ENCODE data around the gene VCP. TPM values are rescaled to one million over a fixed set of nuclear protein-coding genes. Genes with fewer than 3 reads are reported as not detected.

Gene VCP
- polyA plus RNA-seq, 1 experiment = 386 TPM

DNA sequence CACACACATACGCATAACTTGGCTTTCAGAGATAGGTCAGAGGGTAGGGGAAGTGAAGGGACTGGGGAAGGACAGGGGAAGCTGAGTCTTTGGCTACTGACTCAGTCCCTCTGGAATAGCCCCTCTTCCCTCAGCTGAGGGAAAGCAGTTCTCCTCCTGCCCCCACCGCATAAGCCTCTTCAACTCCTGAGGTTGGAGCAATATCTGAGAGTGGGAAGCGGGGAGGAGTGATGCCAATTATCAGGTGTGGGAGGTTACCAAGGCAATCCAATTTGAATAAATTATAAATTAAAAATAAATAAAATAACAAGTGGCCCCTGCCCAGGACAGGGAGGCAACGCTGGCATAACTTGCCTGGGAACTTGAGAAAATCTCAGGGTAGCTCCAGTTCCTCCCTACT, 32.2 kb upstream of the VCP start:
- H3K27me3 ChIP-seq (ENCODE audit: control insufficient read depth, insufficient read depth, low read length) = no peaks in the 10 kb centered on the region
- no peak overlapping the region for H3K27ac ChIP-seq (ENCODE audit: low read depth, low read length)
- TF ChIP-seq, protein P1, sequence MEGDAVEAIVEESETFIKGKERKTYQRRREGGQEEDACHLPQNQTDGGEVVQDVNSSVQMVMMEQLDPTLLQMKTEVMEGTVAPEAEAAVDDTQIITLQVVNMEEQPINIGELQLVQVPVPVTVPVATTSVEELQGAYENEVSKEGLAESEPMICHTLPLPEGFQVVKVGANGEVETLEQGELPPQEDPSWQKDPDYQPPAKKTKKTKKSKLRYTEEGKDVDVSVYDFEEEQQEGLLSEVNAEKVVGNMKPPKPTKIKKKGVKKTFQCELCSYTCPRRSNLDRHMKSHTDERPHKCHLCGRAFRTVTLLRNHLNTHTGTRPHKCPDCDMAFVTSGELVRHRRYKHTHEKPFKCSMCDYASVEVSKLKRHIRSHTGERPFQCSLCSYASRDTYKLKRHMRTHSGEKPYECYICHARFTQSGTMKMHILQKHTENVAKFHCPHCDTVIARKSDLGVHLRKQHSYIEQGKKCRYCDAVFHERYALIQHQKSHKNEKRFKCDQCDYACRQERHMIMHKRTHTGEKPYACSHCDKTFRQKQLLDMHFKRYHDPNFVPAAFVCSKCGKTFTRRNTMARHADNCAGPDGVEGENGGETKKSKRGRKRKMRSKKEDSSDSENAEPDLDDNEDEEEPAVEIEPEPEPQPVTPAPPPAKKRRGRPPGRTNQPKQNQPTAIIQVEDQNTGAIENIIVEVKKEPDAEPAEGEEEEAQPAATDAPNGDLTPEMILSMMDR (IDR thresholded peaks at IDR 0.05; ENCODE audit: low read depth, low read length) = no peak
- ChIA-PET CTCF (interaction anchor here (0.6 kb wide), 1 partner anchor 10 kb away, joined by 3 read pairs; no protein-coding TSS in a partner anchor), POLR2A (no interaction called here)
- H3K4me3 ChIP-seq (ENCODE audit: low read depth, low read length) = no peak overlapping the region
- no peak for DNase-seq (ENCODE audit: low read depth, low spot score)
- no peaks in the 10 kb centered on the region; the same call in 1 of the 2 replicates for H3K9me3 ChIP-seq (ENCODE audit: control insufficient read depth, insufficient read depth, low read length)

DNA sequence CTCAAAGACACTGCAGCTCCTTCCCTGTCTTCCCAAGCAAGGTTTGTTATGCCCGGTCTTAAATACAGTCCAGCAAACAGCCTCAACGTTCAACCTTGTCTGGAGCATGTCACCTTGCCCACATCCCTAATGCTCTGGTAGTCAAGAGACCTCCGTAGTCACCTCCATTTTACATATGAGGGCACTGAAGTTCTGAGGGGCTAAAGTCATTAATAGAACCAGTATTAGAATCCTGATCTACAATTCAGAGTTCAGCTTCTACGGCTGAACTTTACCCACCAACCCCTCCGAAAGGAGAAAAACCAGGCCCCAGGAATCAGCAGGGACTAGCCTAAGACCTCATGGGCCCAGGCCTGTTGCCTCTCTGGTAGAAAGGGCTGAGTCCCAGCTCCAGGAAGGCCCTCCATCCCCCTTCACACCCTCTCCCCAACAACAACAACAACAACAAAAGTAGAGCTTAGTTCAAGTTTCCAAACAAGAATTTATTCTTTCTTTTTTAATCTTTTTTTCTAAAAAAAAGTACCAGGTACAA, 31.3 kb upstream of the VCP start:
- Histone ChIP-seq H3K27ac (ENCODE audit: low read depth, low read length) (peak overlapping the region; percentile 47), H3K9me3 (ENCODE audit: control insufficient read depth, insufficient read depth, low read length) (no peaks in the 10 kb centered on the region; the same call in 1 of the 2 replicates), H3K27me3 (ENCODE audit: control insufficient read depth, insufficient read depth, low read length) (no peaks in the 10 kb centered on the region), H3K4me3 (ENCODE audit: low read depth, low read length) (peak overlapping the region; percentile 52)
- CTCF ChIA-PET = interaction anchor here (0.6 to 1.3 kb wide), 4 partner anchors 11 to 374 kb away, joined by 3 read pairs; no protein-coding TSS in a partner anchor
- DNase-seq (ENCODE audit: low read depth, low spot score) = no peak
- POLR2A ChIA-PET = interaction anchor here (0.9 to 2.3 kb wide), 5 partner anchors 8 to 32 kb away, joined by 3 to 12 read pairs (median 9); partner anchors contain the start of genes ATOSB, FANCG and VCP
- TF ChIP-seq, protein P1 (IDR thresholded peaks at IDR 0.05; ENCODE audit: low read depth, low read length) = no peak

DNA sequence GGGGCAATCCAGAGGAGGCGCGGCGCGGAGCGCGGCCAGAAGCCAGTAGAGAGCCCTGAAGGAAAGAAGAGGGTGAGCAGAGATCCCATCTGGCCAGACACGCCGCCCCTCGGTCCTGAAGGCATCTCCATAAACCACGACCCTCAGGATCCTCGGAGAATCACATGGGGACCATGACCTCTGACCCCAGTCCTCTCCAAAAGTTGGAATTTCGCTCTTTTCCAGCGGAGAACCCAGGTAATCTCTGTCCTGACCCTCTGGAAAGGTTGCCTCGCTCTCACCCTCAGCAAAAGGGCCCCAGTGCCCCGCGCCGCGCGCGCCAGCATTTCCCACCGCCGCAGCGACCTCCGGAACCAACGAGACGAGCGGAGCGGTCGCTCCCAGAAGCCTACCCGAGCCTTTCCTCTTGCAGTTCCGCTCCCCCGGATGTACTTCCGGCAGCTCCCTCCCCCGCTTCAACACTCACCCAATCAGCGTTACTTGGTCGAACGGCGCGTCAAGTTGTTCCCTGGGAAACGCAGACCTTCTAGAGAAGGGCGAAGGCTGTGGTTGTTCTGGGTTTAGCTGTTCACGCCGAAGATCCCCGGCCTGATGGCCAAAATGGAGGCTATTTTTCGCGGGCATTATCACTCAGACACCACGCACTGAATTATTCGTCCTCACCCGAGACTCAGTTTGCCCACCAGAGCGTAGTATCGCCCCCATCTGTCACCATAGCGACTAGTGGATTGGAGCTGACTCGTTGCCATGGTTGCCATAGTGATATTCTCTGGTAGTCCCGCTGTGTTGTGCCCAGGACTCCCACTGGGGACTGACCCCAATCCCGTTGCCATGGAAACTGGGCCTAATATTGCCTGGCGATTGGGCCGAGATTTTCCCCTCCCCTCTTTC, 30.6 kb upstream of the VCP start, which contains the start of gene STOML2:
Gene STOML2 (minus strand): TSS at position 363 of the 891 bp plus-strand sequence. CDS start 37 bp downstream, at position 326.
- H3K4me3 ChIP-seq (ENCODE audit: low read depth, low read length) = peak within 1 kb of the TSS; percentile 82
- ChIA-PET CTCF (interaction anchor here (0.7 to 1.5 kb wide), 5 partner anchors 11 to 375 kb away, joined by 3 read pairs; no protein-coding TSS in a partner anchor), POLR2A (interaction anchor here (0.9 to 2.3 kb wide), 5 partner anchors 8 to 31 kb away, joined by 3 to 12 read pairs (median 9); partner anchors contain the start of genes ATOSB, FANCG and VCP)
- peak; percentile 90 for DNase-seq (ENCODE audit: low read depth, low spot score)
- H3K9me3 ChIP-seq (ENCODE audit: control insufficient read depth, insufficient read depth, low read length) = no peaks in the 10 kb centered on the region; the same call in 1 of the 2 replicates
- H3K27me3 ChIP-seq (ENCODE audit: control insufficient read depth, insufficient read depth, low read length) = no peaks in the 10 kb centered on the region
- peak within 1 kb of the TSS; percentile 55 for H3K27ac ChIP-seq (ENCODE audit: low read depth, low read length)
- TF ChIP-seq, protein P1 (IDR thresholded peaks at IDR 0.05; ENCODE audit: low read depth, low read length) = no peak

DNA sequence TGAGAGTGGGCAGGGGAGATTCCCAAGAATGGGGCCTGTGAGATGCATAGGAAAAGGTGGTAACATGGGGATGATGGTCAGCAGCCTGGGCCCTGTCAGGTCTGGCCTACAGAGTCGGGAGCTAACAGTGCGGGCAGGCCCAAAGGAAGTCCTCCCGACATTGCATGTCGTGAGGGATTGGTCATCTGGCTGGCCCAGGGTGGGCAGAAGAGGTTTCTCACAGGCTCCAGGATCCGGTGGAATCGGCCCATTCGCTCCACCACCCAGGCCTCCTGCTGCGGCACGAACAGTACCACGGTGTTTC, 30.0 kb upstream of the VCP start:
- ChIA-PET POLR2A (interaction anchor here (1.3 to 2.3 kb wide), 3 partner anchors 9 to 30 kb away, joined by 6 to 12 read pairs (median 11); partner anchors contain the start of gene VCP), CTCF (interaction anchor here (0.6 to 1.5 kb wide), 4 partner anchors 22 to 203 kb away, joined by 3 read pairs; no protein-coding TSS in a partner anchor)
- DNase-seq (ENCODE audit: low read depth, low spot score) = no peak

More for the DNA sequence above, 30.0 kb upstream of the VCP start:
- Histone ChIP-seq H3K9me3 (ENCODE audit: control insufficient read depth, insufficient read depth, low read length) (no peaks in the 10 kb centered on the region; the same call in 1 of the 2 replicates), H3K4me3 (ENCODE audit: low read depth, low read length) (peak overlapping the region; percentile 82), H3K27ac (ENCODE audit: low read depth, low read length) (peak overlapping the region; percentile 48), H3K27me3 (ENCODE audit: control insufficient read depth, insufficient read depth, low read length) (no peaks in the 10 kb centered on the region)
- TF ChIP-seq, protein P1 (IDR thresholded peaks at IDR 0.05; ENCODE audit: low read depth, low read length) = no peak
